ENCODE measurements around the gene TSGA10IP. TPM values are rescaled to one million over a fixed set of nuclear protein-coding genes. Genes with fewer than 3 reads are reported as not detected.

TSGA10IP gene
- total and polyA plus RNA-seq, 10 of the 15 experiments (the other 5 are each of a cell fraction or from before 2014, with no cell fraction given) = not detected

DNA sequence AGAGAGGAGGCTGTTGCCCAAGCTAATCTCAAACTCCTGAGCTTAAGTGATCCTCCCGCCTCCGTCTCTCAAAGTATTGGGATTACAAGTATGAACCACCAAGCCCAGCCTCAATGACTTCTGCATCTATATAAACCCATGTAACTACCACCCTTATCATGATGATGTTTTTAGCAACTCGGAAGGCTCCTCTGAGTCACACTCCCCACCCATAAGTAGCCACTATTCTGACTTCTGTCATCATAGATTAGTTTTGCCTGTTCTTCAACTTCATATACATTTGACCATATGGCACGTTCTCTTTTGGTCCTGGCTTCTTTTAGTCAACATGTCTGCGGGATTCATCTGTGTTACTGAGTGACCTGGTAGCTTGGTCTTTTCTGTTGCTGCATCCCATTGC, 38.7 kb upstream of the TSGA10IP start (continued):
- no peak for TF ChIP-seq CTCF (IDR thresholded peaks at IDR 0.05 in 2 of 3, conservative IDR thresholded peaks at IDR 0.05 in 1 of 3; ENCODE audit: control insufficient read depth in 2 of 3, extremely low read depth in 1 of 3, insufficient read depth in 1 of 3, low read depth in 3 of 3, low read length in 3 of 3)

DNA sequence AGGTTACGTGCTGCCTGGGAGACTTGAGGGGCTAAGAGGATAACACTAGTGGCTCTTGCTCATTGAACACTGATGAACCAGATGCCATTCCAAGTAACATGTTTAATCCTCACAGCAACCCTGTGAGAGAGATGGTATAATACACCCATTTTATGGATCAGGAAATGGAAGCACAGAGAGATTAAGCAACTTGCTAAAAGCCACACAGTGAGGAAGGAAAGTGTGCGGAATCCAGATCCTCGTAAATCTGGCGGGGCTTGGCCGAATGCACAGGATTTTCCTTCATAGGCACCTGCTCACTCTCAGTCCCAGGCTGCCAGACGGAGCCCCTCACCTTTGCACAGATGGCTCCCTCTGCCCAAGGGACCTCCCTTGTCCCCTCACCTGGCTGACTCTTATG, 37.4 kb upstream of the TSGA10IP start:
- H3K27me3 ChIP-seq (replicated peaks in 1 of 2; ENCODE audit: control insufficient read depth in 2 of 2, insufficient read depth in 2 of 2, low read length in 1 of 2) = no peaks in the 10 kb centered on the region; a peak in 1 of 4 replicates
- TF ChIP-seq EZH2 (IDR thresholded peaks at IDR 0.05; ENCODE audit: borderline replicate concordance, control insufficient read depth, low read depth, low read length) (no peak), RB1 (IDR thresholded peaks at IDR 0.05; ENCODE audit: borderline replicate concordance) (no peak), ESRRA (IDR thresholded peaks at IDR 0.05; ENCODE audit: low read length) (no peak), RELB (IDR thresholded peaks at IDR 0.05; ENCODE audit: low read depth) (no peak), MEF2B (IDR thresholded peaks at IDR 0.05; ENCODE audit: partially characterized antibody, poor library complexity, severe bottlenecking) (no peak), IKZF1 (conservative IDR thresholded peaks at IDR 0.05) (no peak), ASH2L (IDR thresholded peaks at IDR 0.05; ENCODE audit: borderline replicate concordance, low read depth) (no peak), MEF2A (IDR thresholded peaks at IDR 0.05; ENCODE audit: insufficient read depth, low read depth, low read length) (no peak), KAT2A (conservative IDR thresholded peaks at IDR 0.05; ENCODE audit: control insufficient read depth, low read depth, low read length) (no peak), SP1 (IDR thresholded peaks at IDR 0.05; ENCODE audit: low read depth, low read length) (no peak), MXI1 (IDR thresholded peaks at IDR 0.05; ENCODE audit: low read depth, low read length) (no peak), SMAD1 (IDR thresholded peaks at IDR 0.05; ENCODE audit: low read depth, partially characterized antibody) (no peak), CEBPB (IDR thresholded peaks at IDR 0.05; ENCODE audit: borderline replicate concordance in 1 of 2, low read depth in 2 of 2, low read length in 2 of 2) (no peak), MYB (IDR thresholded peaks at IDR 0.05; ENCODE audit: borderline replicate concordance, low read depth, low read length) (no peak), NR2C2 (IDR thresholded peaks at IDR 0.05; ENCODE audit: borderline replicate concordance, control insufficient read depth, insufficient read length, low read depth) (no peak)
- no peak for DNase-seq (ENCODE audit: low read depth, low spot score)
- in situ Hi-C loops (cut with MboI) = no loop called here
- no peaks in the 10 kb centered on the region for H3K79me2 ChIP-seq (ENCODE audit: control insufficient read depth, insufficient read depth, low read length)
- no peak overlapping the region for H3K4me3 ChIP-seq
- ChIA-PET RAD21 (ENCODE audit: unreplicated experiment) (interaction anchor here (1.6 kb wide), 1 partner anchor 9 kb away, joined by 5 read pairs; no protein-coding TSS in a partner anchor), POLR2A (no interaction called here), CTCF (interaction anchor here (6.5 kb wide), 1 partner anchor 20 kb away, joined by 89 read pairs; the partner anchor contains the start of genes CCDC85B and FIBP), SMC1A (ENCODE audit: uncharacterized antibody, unreplicated experiment) (no interaction called here)
- intact Hi-C loops (cut with micrococcal nuclease; ENCODE audit: unreplicated experiment) = no loop called here
- H3K36me3 ChIP-seq (ENCODE audit: control insufficient read depth in 2 of 2, insufficient read depth in 2 of 2, low read length in 1 of 2) = no peaks in the 10 kb centered on the region
- no peaks in the 10 kb centered on the region for H4K20me1 ChIP-seq (ENCODE audit: control insufficient read depth, insufficient read depth)
- FAIRE-seq = no peak
- H3K9me3 ChIP-seq (replicated peaks; ENCODE audit: control insufficient read depth, insufficient read depth, low read length) = no peaks in the 10 kb centered on the region
- no TSS peak for BruUV-seq (replicated peaks)
- peaks cover 23% of the 10 kb centered on the region for H3K4me1 ChIP-seq (ENCODE audit: control insufficient read depth, insufficient read depth, low read length)
- no peak for ATAC-seq
- H3K9ac ChIP-seq (ENCODE audit: control insufficient read depth, insufficient read depth, low read length) = no peak overlapping the region
- no peak overlapping the region for H3K27ac ChIP-seq (ENCODE audit: control insufficient read depth, insufficient read depth)
- no peak overlapping the region for H2AFZ ChIP-seq (ENCODE audit: control insufficient read depth, low read depth, low read length)
- 85% methylated on average over 6 of the region's 6 CpGs for WGBS (ENCODE audit: insufficient coverage, insufficient replicate concordance, low lambda C conversion rate, missing lambda C conversion rate)
- no peak overlapping the region for H3K4me2 ChIP-seq (ENCODE audit: control insufficient read depth, insufficient read depth)
